HCT116 (cell line): Measurements from ENCODE around the gene EMC10. TPM values are rescaled to one million over a fixed set of nuclear protein-coding genes. Genes with fewer than 3 reads are reported as not detected.

Experiments used
- ATAC-seq: fragments of 200-7000 bp; cut with Tn5 transposase; 2 replicates; pipeline ENCODE4 v1.9.1; 2020; ENCODE audit warnings: mild to moderate bottlenecking, moderate library complexity
- BruUV-seq: library from RNA; stranded (reverse); fragments of 400-500 nt; replicated peaks from 2 replicates; lab custom pipeline; 2021; lab: Mats Ljungman, UMichigan
- CTCF ChIA-PET: fragments of 300-600 bp; sonication (Branson Sonifier 250); formaldehyde crosslinking; loops from one replicate; lab custom pipeline; 2021; ENCODE audit warnings: antibody characterized with exemption; lab: Charles Lee
- POLR2A ChIA-PET: fragments of 300-600, 350-600 bp; sonication (Branson Sonifier 250); formaldehyde crosslinking; loops from one replicate; lab custom pipeline; 2021; ENCODE audit warnings: antibody characterized with exemption; lab: Charles Lee
- RAD21 ChIA-PET, 2 experiments: fragments of 300-600 bp; sonication (Branson Sonifier 250); formaldehyde crosslinking; loops; one replicate each; lab custom pipeline; 2023; ENCODE audit warnings: low total read pairs in 2 of 2; ENCODE audit not compliant: uncharacterized antibody in 2 of 2, unreplicated experiment in 2 of 2, low non-redundant PET in 1 of 2; lab: Charles Lee
- DNase-seq: peaks from one replicate; pipeline ENCODE4 v3.0.0-alpha.2; 2010; ENCODE audit warnings: low read depth, low spot score
- H2AFZ ChIP-seq: fragments of 200-600 bp; shearing (Covaris generic), sonication (generic); 2 replicates; pipeline ENCODE4 v1.6.1; 2017; ENCODE audit warnings: low read depth, mixed run types, mixed read lengths, antibody characterized with exemption, low read length; ENCODE audit not compliant: poor library complexity, severe bottlenecking
- H3K27ac ChIP-seq: 2 replicates; pipeline ENCODE4 v1.5.1; 2012; ENCODE audit warnings: low read depth, low read length
- H3K27me3 ChIP-seq: fragments of 200-600 bp; sonication (generic); 2 replicates; pipeline ENCODE4 v1.6.1; 2016; ENCODE audit warnings: mixed run types, low read length, mixed read lengths; ENCODE audit not compliant: insufficient read depth
- H3K36me3 ChIP-seq, 2 experiments: fragments of 200-500 bp in 1 of 2; fragments of 200-600 bp in 1 of 2; sonication (Bioruptor generic) in 1 of 2; sonication (generic) in 1 of 2; 2 replicates each; pipeline versions ENCODE4 v1.5.1 to v1.6.1; 2014 to 2016; ENCODE audit warnings: low read length in 2 of 2, inconsistent platforms in 1 of 2, mixed read lengths in 1 of 2, mixed run types in 1 of 2; ENCODE audit not compliant: insufficient read depth in 2 of 2, control insufficient read depth in 1 of 2
- H3K4me1 ChIP-seq, 2 experiments: fragments of 200-600 bp in 1 of 2; sonication (generic) in 1 of 2; 2 replicates each; pipeline versions ENCODE4 v1.5.1 to v1.6.1; 2012 to 2017; ENCODE audit warnings: low read length in 2 of 2, inconsistent platforms in 1 of 2, mild to moderate bottlenecking in 1 of 2, mixed read lengths in 1 of 2, mixed run types in 1 of 2, moderate library complexity in 1 of 2; ENCODE audit not compliant: insufficient read depth in 2 of 2, control insufficient read depth in 1 of 2
- H3K4me2 ChIP-seq: fragments of 200-600 bp; sonication (generic); 2 replicates; pipeline ENCODE4 v1.6.1; 2017; ENCODE audit warnings: mixed run types, low read length, mixed read lengths
- H3K4me3 ChIP-seq, 2 experiments: fragments of 200-600 bp in 1 of 2; sonication (generic) in 1 of 2; replicated peaks in 1 of 2; 2 replicates each; pipeline ENCODE4 v1.5.1; 2011 to 2016; ENCODE audit warnings: low read length in 2 of 2, control low read depth in 1 of 2, low read depth in 1 of 2, mild to moderate bottlenecking in 1 of 2, mixed read lengths in 1 of 2, mixed run types in 1 of 2
- H3K79me2 ChIP-seq: fragments of 200-600 bp; sonication (generic); 2 replicates; pipeline ENCODE4 v1.6.1; 2017; ENCODE audit warnings: mild to moderate bottlenecking, mixed run types, low read length, moderate library complexity, mixed read lengths; ENCODE audit not compliant: insufficient read depth
- H3K9ac ChIP-seq: fragments of 200-600 bp; sonication (generic); 2 replicates; pipeline ENCODE4 v1.6.1; 2016; ENCODE audit warnings: low read length, mixed read lengths
- H3K9me2 ChIP-seq: fragments of 200-600 bp; sonication (generic), shearing (Covaris generic); 2 replicates; pipeline ENCODE4 v1.6.1; 2017; ENCODE audit warnings: mixed run types, mild to moderate bottlenecking, moderate library complexity; ENCODE audit not compliant: insufficient read depth
- H3K9me3 ChIP-seq, 2 experiments: fragments of 200-500 bp in 1 of 2; fragments of 200-600 bp in 1 of 2; sonication (Bioruptor generic) in 1 of 2; sonication (generic) in 1 of 2; 2 replicates each; pipeline ENCODE4 v1.6.1; 2014 to 2017; ENCODE audit warnings: low read length in 2 of 2, mixed read lengths in 2 of 2, inconsistent platforms in 1 of 2, low read depth in 1 of 2, mild to moderate bottlenecking in 1 of 2, mixed run types in 1 of 2, moderate library complexity in 1 of 2; ENCODE audit not compliant: control insufficient read depth in 1 of 2, insufficient read depth in 1 of 2
- H4K20me1 ChIP-seq: fragments of 200-600 bp; sonication (generic), shearing (Covaris generic); 2 replicates; pipeline ENCODE4 v1.6.1; 2017; ENCODE audit warnings: mixed run types, mild to moderate bottlenecking, moderate library complexity; ENCODE audit not compliant: insufficient read depth
- ATF3 ChIP-seq: IDR thresholded peaks from 2 replicates; pipeline ENCODE4 v1.6.1; 2012
- CBX3 ChIP-seq: IDR thresholded peaks from 2 replicates; pipeline ENCODE4 v1.6.1; 2012; ENCODE audit warnings: low read depth
- CTCF ChIP-seq, 3 experiments: fragments of 200-600 bp in 1 of 3; sonication (generic) in 1 of 3; IDR thresholded peaks in 2 of 3; conservative IDR thresholded peaks in 1 of 3; 2 replicates each; pipeline ENCODE4 v1.5.1; 2012 to 2017; ENCODE audit warnings: low read depth in 2 of 3, low read length in 2 of 3, antibody characterized with exemption in 1 of 3, borderline replicate concordance in 1 of 3, control low read depth in 1 of 3, mild to moderate bottlenecking in 1 of 3, mixed read lengths in 1 of 3, mixed run types in 1 of 3, moderate library complexity in 1 of 3; ENCODE audit not compliant: insufficient read depth in 1 of 3
- ELF1 ChIP-seq: IDR thresholded peaks from 2 replicates; pipeline ENCODE4 v1.6.1; 2012; ENCODE audit warnings: low read depth, borderline replicate concordance
- EZH2phosphoT487 ChIP-seq: fragments of 200-600 bp; IDR thresholded peaks from 2 replicates; pipeline ENCODE4 v1.6.1; 2018; ENCODE audit warnings: antibody characterized with exemption, borderline replicate concordance
- JUND ChIP-seq: IDR thresholded peaks from 2 replicates; pipeline ENCODE4 v1.6.1; 2012
- MAX ChIP-seq: IDR thresholded peaks from 2 replicates; pipeline ENCODE4 v1.6.1; 2012
- POLR2A ChIP-seq: IDR thresholded peaks from 2 replicates; pipeline ENCODE4 v1.7.0; 2011; ENCODE audit warnings: borderline replicate concordance; ENCODE audit not compliant: insufficient read depth, insufficient read length; ENCODE audit errors: extremely low read depth
- POLR2AphosphoS5 ChIP-seq: IDR thresholded peaks from 2 replicates; pipeline ENCODE4 v1.6.1; 2011; ENCODE audit warnings: mild to moderate bottlenecking, low read depth, low read length, moderate library complexity
- RAD21 ChIP-seq: IDR thresholded peaks from 2 replicates; pipeline ENCODE4 v1.6.1; 2012; ENCODE audit warnings: low read depth, mild to moderate bottlenecking
- SIN3A ChIP-seq: IDR thresholded peaks from 2 replicates; pipeline ENCODE4 v1.6.1; 2012; ENCODE audit warnings: low read depth
- SP1 ChIP-seq: IDR thresholded peaks from 2 replicates; pipeline ENCODE4 v1.6.1; 2012; ENCODE audit warnings: low read depth
- SRF ChIP-seq: IDR thresholded peaks from 2 replicates; pipeline ENCODE4 v1.6.1; 2012; ENCODE audit warnings: low read depth
- TCF7L2 ChIP-seq: IDR thresholded peaks from 2 replicates; pipeline ENCODE4 v1.7.0; 2011; ENCODE audit warnings: borderline replicate concordance, inconsistent platforms; ENCODE audit not compliant: insufficient read depth, insufficient read length; ENCODE audit errors: extremely low read depth
- ZFX ChIP-seq: fragments of 450-650 bp; IDR thresholded peaks from 2 replicates; pipeline ENCODE4 v1.6.1; 2017
- ZNF274 ChIP-seq: fragments of 200-500 bp; sonication (Bioruptor generic); IDR thresholded peaks from 2 replicates; pipeline ENCODE4 v1.6.1; 2014; ENCODE audit warnings: mild to moderate bottlenecking, low read depth, low read length, inconsistent platforms
- intact Hi-C: fragments of 100-400 bp; cut with micrococcal nuclease; formaldehyde crosslinking; loops from 2 replicates; pipeline ENCODE4 v1.10.0; 2022
- total RNA-seq: library from RNA; stranded (reverse); gene quantifications from one replicate; pipeline ENCODE4 v1.2.1, GENCODE V29; 2021; ENCODE audit not compliant: unreplicated experiment

Gene EMC10
- total RNA-seq, 1 experiment from 2014 or later, result 92.4 TPM

- Histone ChIP-seq H3K79me2 (no peaks in the 10 kb centered on the region), H3K27me3 (no peaks in the 10 kb centered on the region), H2AFZ (no peak overlapping the region), H3K4me3 (peak overlapping the region; percentile 18 to 42), H4K20me1 (no peaks in the 10 kb centered on the region), H3K9me3 (no peaks in the 10 kb centered on the region), H3K4me2 (peak overlapping the region; percentile 81), H3K36me3 (no peaks in the 10 kb centered on the region), H3K9me2 (no peaks in the 10 kb centered on the region), H3K9ac (peak overlapping the region; percentile 40), H3K27ac (peak overlapping the region; percentile 7; the same call in 1 of the 2 replicates), H3K4me1 (peaks cover 12 to 29% of the 10 kb centered on the region in 2 experiments)
- peak; percentile 91 for ATAC-seq
- no peak for DNase-seq
- RAD21 ChIA-PET, result no interaction called here
- BruUV-seq, result no TSS peak
- intact Hi-C loops, result no loop called here
- CTCF ChIA-PET, result no interaction called here
- no peak for TF ChIP-seq SRF
- no peak for TF ChIP-seq ELF1
- no peak for TF ChIP-seq MAX
- TF ChIP-seq POLR2AphosphoS5, result no peak
- TF ChIP-seq POLR2A, result no peak
- no peak for TF ChIP-seq CBX3
- TF ChIP-seq ATF3, result no peak
- no peak for TF ChIP-seq RAD21
- no peak for TF ChIP-seq ZNF274
- TF ChIP-seq ZFX, result no peak
- no peak for TF ChIP-seq JUND
- TF ChIP-seq SP1, result no peak
- TF ChIP-seq TCF7L2, result no peak
- TF ChIP-seq SIN3A, result no peak
- no peak for TF ChIP-seq CTCF (IDR thresholded peaks at IDR 0.05 in 2 of 3, conservative IDR thresholded peaks at IDR 0.05 in 1 of 3; ENCODE audit: borderline replicate concordance in 1 of 3, insufficient read depth in 1 of 3, low read depth in 2 of 3, low read length in 2 of 3)
- no peak for TF ChIP-seq EZH2phosphoT487
- POLR2A ChIA-PET, result no interaction called here
Observed at GRCh38 chr19:50492303-50493052, 16.2 kb downstream of the EMC10 start.
